Measurements from ENCODE around the gene IL1A. TPM values are rescaled to one million over a fixed set of nuclear protein-coding genes. Genes with fewer than 3 reads are reported as not detected.

Gene IL1A
- total RNA-seq, 1 donor from 2014 or later, result 4.4 TPM

Other genes starting within 250 kb of the IL1A start
- gene POLR1B, start 242.0 kb downstream of the IL1A start, total RNA-seq, result 28.0 to 36.5 TPM (median 28.3 TPM) in 3 replicates
- gene CHCHD5, start 199.9 kb downstream of the IL1A start, total RNA-seq, result 32.3 to 33.2 TPM (median 32.4 TPM) in 3 replicates
- 41.6 to 46.9 TPM (median 46.3 TPM) in 3 replicates for gene SLC20A1, start 138.6 kb downstream of the IL1A start, total RNA-seq
- gene NT5DC4, start 63.5 kb downstream of the IL1A start, total RNA-seq, result not detected in 3 replicates
- 8.4 to 8.9 TPM (median 8.6 TPM) in 3 replicates for gene CKAP2L, start 19.9 kb downstream of the IL1A start, total RNA-seq
- gene IL1B, start 52.3 kb upstream of the IL1A start, total RNA-seq, result 1.3 to 1.7 TPM (median 1.4 TPM) in 3 replicates
- not detected in 3 replicates for gene IL37, start 126.7 kb upstream of the IL1A start, total RNA-seq
- gene IL36G, start 193.5 kb upstream of the IL1A start, total RNA-seq, result not detected in 3 replicates
- not detected in 3 replicates for gene IL36A, start 221.0 kb upstream of the IL1A start, total RNA-seq